HepG2 (cell line): ENCODE data around the gene NEU4.

Experiments
- HMGXB4 ChIP-seq, 2 experiments: sonication (generic) in 1 of 2; formaldehyde crosslinking in 1 of 2; IDR thresholded peaks; 2 replicates each; pipeline versions ENCODE4 v1.4.0 to v1.6.1; 2018 to 2020; ENCODE audit warnings: missing genetic modification reagents in 2 of 2, borderline replicate concordance in 1 of 2, low read depth in 1 of 2, mild to moderate bottlenecking in 1 of 2, missing biosample characterization in 1 of 2
- NFYB ChIP-seq: sonication (generic); formaldehyde crosslinking; IDR thresholded peaks from 2 replicates; pipeline ENCODE4 v1.4.0; 2020; ENCODE audit warnings: missing genetic modification reagents
- REPIN1 ChIP-seq: sonication (generic); formaldehyde crosslinking; IDR thresholded peaks from 2 replicates; pipeline ENCODE4 v1.8.0; 2022; ENCODE audit warnings: missing genetic modification reagents, low read depth, mild to moderate bottlenecking, borderline replicate concordance
- REST ChIP-seq, 2 experiments: IDR thresholded peaks; 2 replicates each; pipeline ENCODE4 v1.6.1; 2011 to 2012; ENCODE audit warnings: low read length in 2 of 2, borderline replicate concordance in 1 of 2, low read depth in 1 of 2, mild to moderate bottlenecking in 1 of 2, moderate library complexity in 1 of 2
- SETDB1 ChIP-seq: sonication (generic); formaldehyde crosslinking; IDR thresholded peaks from 2 replicates; pipeline ENCODE4 v1.5.1; 2020; ENCODE audit warnings: missing genetic modification reagents, mild to moderate bottlenecking, borderline replicate concordance

GRCh38 chr2:241857572-241858121 is 48.7 kb downstream of the NEU4 start:
- TF ChIP-seq REST (IDR thresholded peaks at IDR 0.05; ENCODE audit: borderline replicate concordance in 1 of 2, low read depth in 1 of 2, low read length in 2 of 2) (no peak), REPIN1 (CRISPR knock-in tag) (no peak), HMGXB4 (CRISPR knock-in tag; IDR thresholded peaks at IDR 0.05; ENCODE audit: borderline replicate concordance in 1 of 2, low read depth in 1 of 2) (no peak), SETDB1 (CRISPR knock-in tag) (no peak), NFYB (CRISPR knock-in tag) (no peak)
